A549 (cell line): ENCODE data around the gene RUNX1. TPM values are rescaled to one million over a fixed set of nuclear protein-coding genes. Genes with fewer than 3 reads are reported as not detected.

Experiments used
- ATAC-seq, 2 experiments: fragments of 200-7000 bp in 1 of 2; fragments of >200 bp in 1 of 2; cut with Nextera tagmentation in 1 of 2; cut with Tn5 transposase in 1 of 2; 3 replicates each; pipeline versions ENCODE4 v1.8.0 to v1.9.1; 2018 to 2020; ENCODE audit warnings: mild to moderate bottlenecking in 1 of 2, moderate library complexity in 1 of 2
- CTCF ChIA-PET: fragments of 300-600 bp; sonication (Branson Sonifier 250); formaldehyde crosslinking; extraction: SDS; loops from one replicate; lab custom pipeline; 2021; ENCODE audit warnings: antibody characterized with exemption, inconsistent platforms; lab: Yijun Ruan, JAX
- POLR2A ChIA-PET: fragments of 350-600 bp; formaldehyde crosslinking; extraction: SDS; loops from one replicate; lab custom pipeline; 2021; ENCODE audit warnings: antibody characterized with exemption, inconsistent platforms; lab: Yijun Ruan, JAX
- DNase-seq, 2 experiments: peaks; one replicate each; pipeline versions ENCODE4 v3.0.0 to v3.0.0-alpha.2; 2011 to 2016; ENCODE audit warnings: low read depth in 1 of 2, low spot score in 1 of 2
- FAIRE-seq: peaks from 2 replicates; lab custom pipeline; 2011; peaks lifted over from hg19 to GRCh38; lab: Jason Lieb, UNC
- H3K27ac ChIP-seq, 2 experiments: fragments of >200 bp; sonication (Bioruptor Twin); formaldehyde crosslinking; 3 replicates each; pipeline ENCODE4 v1.5.1; 2016 to 2017
- H3K4me1 ChIP-seq: fragments of >200 bp; sonication (Bioruptor Twin); formaldehyde crosslinking; 3 replicates; pipeline ENCODE4 v1.6.1; 2016
- H3K4me2 ChIP-seq: fragments of >200 bp; sonication (Bioruptor Twin); formaldehyde crosslinking; 3 replicates; pipeline ENCODE4 v1.6.1; 2016
- H3K4me3 ChIP-seq: fragments of >200 bp; sonication (Bioruptor Twin); formaldehyde crosslinking; 3 replicates; pipeline ENCODE4 v1.5.1; 2016
- H3K9me3 ChIP-seq: fragments of >200 bp; sonication (Bioruptor Twin); formaldehyde crosslinking; 3 replicates; pipeline ENCODE4 v1.6.1; 2016
- CBX2 ChIP-seq: fragments of 200-600 bp; sonication (generic); IDR thresholded peaks from 2 replicates; pipeline ENCODE4 v1.6.1; 2016; ENCODE audit warnings: low read depth, mild to moderate bottlenecking, borderline replicate concordance
- CHD2 ChIP-seq: fragments of 150-350 bp; IDR thresholded peaks from 2 replicates; pipeline ENCODE4 v1.6.1; 2014; ENCODE audit warnings: low read length; ENCODE audit not compliant: partially characterized antibody
- CHD4 ChIP-seq: fragments of 200-600 bp; sonication (generic); IDR thresholded peaks from 2 replicates; pipeline ENCODE4 v1.6.1; 2016; ENCODE audit warnings: antibody characterized with exemption, mild to moderate bottlenecking, borderline replicate concordance
- EP300 ChIP-seq, 2 experiments: fragments of >200 bp; sonication (Bioruptor Twin); formaldehyde crosslinking; IDR thresholded peaks; 2 replicates in 1 of 2; 3 replicates in 1 of 2; pipeline ENCODE4 v1.6.1; 2016 to 2017
- FOXS1 ChIP-seq: fragments of 250-450 bp; sonication (Bioruptor Pico); IDR thresholded peaks from 2 replicates; pipeline ENCODE4 v1.5.0; 2020; ENCODE audit warnings: mild to moderate bottlenecking, moderate library complexity
- GATA3 ChIP-seq: IDR thresholded peaks from 2 replicates; pipeline ENCODE4 v1.6.1; 2012; ENCODE audit warnings: borderline replicate concordance
- HEYL ChIP-seq: fragments of 250-450 bp; sonication (Bioruptor Pico); IDR thresholded peaks from 2 replicates; pipeline ENCODE4 v1.8.0; 2021; ENCODE audit warnings: mild to moderate bottlenecking, moderate library complexity
- JUN ChIP-seq, 2 experiments: fragments of >200 bp; sonication (Bioruptor Twin); formaldehyde crosslinking; IDR thresholded peaks; 2 replicates in 1 of 2; 3 replicates in 1 of 2; pipeline ENCODE4 v1.6.1; 2016 to 2017
- JUNB ChIP-seq: fragments of >200 bp; sonication (Bioruptor Twin); formaldehyde crosslinking; IDR thresholded peaks from 2 replicates; pipeline ENCODE4 v1.6.1; 2016
- RAD21 ChIP-seq, 2 experiments: fragments of >200 bp in 1 of 2; sonication (Bioruptor Twin) in 1 of 2; formaldehyde crosslinking in 1 of 2; IDR thresholded peaks in 1 of 2; conservative IDR thresholded peaks in 1 of 2; 2 replicates in 1 of 2; 3 replicates in 1 of 2; pipeline ENCODE4 v1.6.1; 2012 to 2018; ENCODE audit warnings: inconsistent platforms in 1 of 2
- RARB ChIP-seq: fragments of 250-450 bp; sonication (Bioruptor Pico); IDR thresholded peaks from 2 replicates; pipeline ENCODE4 v1.8.0; 2021; ENCODE audit warnings: mild to moderate bottlenecking, moderate library complexity
- RFX5 ChIP-seq: fragments of 450-650 bp; IDR thresholded peaks from 2 replicates; pipeline ENCODE4 v1.7.1; 2014; ENCODE audit warnings: antibody characterized with exemption, mild to moderate bottlenecking, moderate library complexity
- RNF2 ChIP-seq: fragments of 200-600 bp; sonication (generic); IDR thresholded peaks from 2 replicates; pipeline ENCODE4 v1.6.1; 2016; ENCODE audit warnings: low read depth, mild to moderate bottlenecking, antibody characterized with exemption, moderate library complexity, borderline replicate concordance
- SREBF2 ChIP-seq: fragments of 450-650 bp; IDR thresholded peaks from 2 replicates; pipeline ENCODE4 v1.6.1; 2014; ENCODE audit warnings: mild to moderate bottlenecking, moderate library complexity
- WGBS: methylation state at CpG from one replicate; pipeline ENCODE4 v1.1.6; 2017; ENCODE audit errors: missing lambda C conversion rate; 5-methylcytosine and 5-hydroxymethylcytosine counted together
- polyA plus RNA-seq, 4 experiments: library from polyadenylated mRNA; depleted of rRNA in 3 of 4; stranded (reverse); fragments of >200 nt; fragmentation: RNase III in 1 of 4; extraction: RNeasy Plus Mini Kit Qiagen cat#74134 plus additional on column Dnase treatment in 1 of 4; gene quantifications; 2 replicates in 3 of 4; 3 replicates in 1 of 4; pipeline ENCODE4 v1.2.3, GENCODE V29; 2011 to 2017
- TF ChIP-seq, protein P1 (sequence below): fragments of 150-350 bp; IDR thresholded peaks from 2 replicates; pipeline ENCODE4 v1.6.1; 2014; ENCODE audit warnings: low read depth, mild to moderate bottlenecking, low read length
- TF ChIP-seq, protein P2 (sequence below): fragments of >200 bp; sonication (Bioruptor Twin); formaldehyde crosslinking; IDR thresholded peaks from 3 replicates; pipeline ENCODE4 v1.5.1; 2016
- TF ChIP-seq, protein P3 (sequence below): fragments of 250-450 bp; sonication (Bioruptor Pico); IDR thresholded peaks from 2 replicates; pipeline ENCODE4 v1.5.0; 2020; ENCODE audit warnings: low read depth, mild to moderate bottlenecking, moderate library complexity
- TF ChIP-seq, protein P4 (sequence below): IDR thresholded peaks from 2 replicates; pipeline ENCODE4 v1.6.1; 2012
- TF ChIP-seq, protein P5 (sequence below): fragments of 250-450 bp; sonication (Bioruptor Pico); IDR thresholded peaks from 2 replicates; pipeline ENCODE4 v1.5.0; 2021; ENCODE audit warnings: mild to moderate bottlenecking, moderate library complexity, borderline replicate concordance
- TF ChIP-seq, protein P6 (sequence below): fragments of >200 bp; sonication (Bioruptor Twin); formaldehyde crosslinking; IDR thresholded peaks from 3 replicates; pipeline ENCODE4 v1.6.1; 2016

The RUNX1 gene
- polyA plus RNA-seq, 2 of the 4 experiments (the other 2 are of a cell fraction) = 5.5 TPM

DNA sequence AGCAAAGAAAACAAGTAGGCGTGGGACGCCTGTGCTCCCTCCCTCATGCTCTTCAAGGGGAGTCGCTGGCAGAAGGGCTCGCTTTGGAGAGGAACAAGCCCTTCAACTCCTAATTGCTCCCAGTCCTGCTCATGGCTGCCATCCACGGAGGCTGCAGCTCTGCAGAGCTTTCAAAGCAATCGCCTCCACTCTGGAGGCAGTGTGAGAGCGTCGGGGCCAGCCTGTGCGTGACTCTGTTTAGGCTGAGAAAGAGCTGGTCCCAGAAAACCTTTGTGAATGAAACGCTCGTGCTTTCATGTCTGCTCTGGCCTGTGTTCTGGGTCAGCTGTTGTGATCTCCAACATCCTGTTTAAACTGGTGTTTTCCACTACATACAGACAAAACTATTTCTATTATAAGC, 23.9 kb upstream of the RUNX1 start:
- H3K27ac ChIP-seq = no peak overlapping the region
- no peak for ATAC-seq
- no peak for DNase-seq
- no peak overlapping the region for H3K4me2 ChIP-seq
- no peak for FAIRE-seq
- TF ChIP-seq, protein P1, sequence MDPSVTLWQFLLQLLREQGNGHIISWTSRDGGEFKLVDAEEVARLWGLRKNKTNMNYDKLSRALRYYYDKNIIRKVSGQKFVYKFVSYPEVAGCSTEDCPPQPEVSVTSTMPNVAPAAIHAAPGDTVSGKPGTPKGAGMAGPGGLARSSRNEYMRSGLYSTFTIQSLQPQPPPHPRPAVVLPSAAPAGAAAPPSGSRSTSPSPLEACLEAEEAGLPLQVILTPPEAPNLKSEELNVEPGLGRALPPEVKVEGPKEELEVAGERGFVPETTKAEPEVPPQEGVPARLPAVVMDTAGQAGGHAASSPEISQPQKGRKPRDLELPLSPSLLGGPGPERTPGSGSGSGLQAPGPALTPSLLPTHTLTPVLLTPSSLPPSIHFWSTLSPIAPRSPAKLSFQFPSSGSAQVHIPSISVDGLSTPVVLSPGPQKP = no peak
- TF ChIP-seq FOXS1 (CRISPR knock-in tag) (no peak), RARB (no peak), EP300 (IDR thresholded peaks at IDR 0.05) (no peak), JUNB (no peak), RFX5 (no peak), HEYL (no peak), JUN (IDR thresholded peaks at IDR 0.05) (no peak), CHD2 (no peak), SREBF2 (no peak), CHD4 (no peak), CBX2 (no peak), GATA3 (no peak), RAD21 (conservative IDR thresholded peaks at IDR 0.05 in 1 of 2, IDR thresholded peaks at IDR 0.05 in 1 of 2) (no peak), RNF2 (no peak)
- TF ChIP-seq, protein P2, sequence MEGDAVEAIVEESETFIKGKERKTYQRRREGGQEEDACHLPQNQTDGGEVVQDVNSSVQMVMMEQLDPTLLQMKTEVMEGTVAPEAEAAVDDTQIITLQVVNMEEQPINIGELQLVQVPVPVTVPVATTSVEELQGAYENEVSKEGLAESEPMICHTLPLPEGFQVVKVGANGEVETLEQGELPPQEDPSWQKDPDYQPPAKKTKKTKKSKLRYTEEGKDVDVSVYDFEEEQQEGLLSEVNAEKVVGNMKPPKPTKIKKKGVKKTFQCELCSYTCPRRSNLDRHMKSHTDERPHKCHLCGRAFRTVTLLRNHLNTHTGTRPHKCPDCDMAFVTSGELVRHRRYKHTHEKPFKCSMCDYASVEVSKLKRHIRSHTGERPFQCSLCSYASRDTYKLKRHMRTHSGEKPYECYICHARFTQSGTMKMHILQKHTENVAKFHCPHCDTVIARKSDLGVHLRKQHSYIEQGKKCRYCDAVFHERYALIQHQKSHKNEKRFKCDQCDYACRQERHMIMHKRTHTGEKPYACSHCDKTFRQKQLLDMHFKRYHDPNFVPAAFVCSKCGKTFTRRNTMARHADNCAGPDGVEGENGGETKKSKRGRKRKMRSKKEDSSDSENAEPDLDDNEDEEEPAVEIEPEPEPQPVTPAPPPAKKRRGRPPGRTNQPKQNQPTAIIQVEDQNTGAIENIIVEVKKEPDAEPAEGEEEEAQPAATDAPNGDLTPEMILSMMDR = no peak
- TF ChIP-seq, protein P3, sequence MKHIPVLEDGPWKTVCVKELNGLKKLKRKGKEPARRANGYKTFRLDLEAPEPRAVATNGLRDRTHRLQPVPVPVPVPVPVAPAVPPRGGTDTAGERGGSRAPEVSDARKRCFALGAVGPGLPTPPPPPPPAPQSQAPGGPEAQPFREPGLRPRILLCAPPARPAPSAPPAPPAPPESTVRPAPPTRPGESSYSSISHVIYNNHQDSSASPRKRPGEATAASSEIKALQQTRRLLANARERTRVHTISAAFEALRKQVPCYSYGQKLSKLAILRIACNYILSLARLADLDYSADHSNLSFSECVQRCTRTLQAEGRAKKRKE (CRISPR knock-in tag) = no peak
- TF ChIP-seq, protein P4, sequence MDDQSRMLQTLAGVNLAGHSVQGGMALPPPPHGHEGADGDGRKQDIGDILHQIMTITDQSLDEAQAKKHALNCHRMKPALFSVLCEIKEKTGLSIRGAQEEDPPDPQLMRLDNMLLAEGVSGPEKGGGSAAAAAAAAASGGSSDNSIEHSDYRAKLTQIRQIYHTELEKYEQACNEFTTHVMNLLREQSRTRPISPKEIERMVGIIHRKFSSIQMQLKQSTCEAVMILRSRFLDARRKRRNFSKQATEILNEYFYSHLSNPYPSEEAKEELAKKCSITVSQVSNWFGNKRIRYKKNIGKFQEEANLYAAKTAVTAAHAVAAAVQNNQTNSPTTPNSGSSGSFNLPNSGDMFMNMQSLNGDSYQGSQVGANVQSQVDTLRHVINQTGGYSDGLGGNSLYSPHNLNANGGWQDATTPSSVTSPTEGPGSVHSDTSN = no peak
- TF ChIP-seq, protein P5, sequence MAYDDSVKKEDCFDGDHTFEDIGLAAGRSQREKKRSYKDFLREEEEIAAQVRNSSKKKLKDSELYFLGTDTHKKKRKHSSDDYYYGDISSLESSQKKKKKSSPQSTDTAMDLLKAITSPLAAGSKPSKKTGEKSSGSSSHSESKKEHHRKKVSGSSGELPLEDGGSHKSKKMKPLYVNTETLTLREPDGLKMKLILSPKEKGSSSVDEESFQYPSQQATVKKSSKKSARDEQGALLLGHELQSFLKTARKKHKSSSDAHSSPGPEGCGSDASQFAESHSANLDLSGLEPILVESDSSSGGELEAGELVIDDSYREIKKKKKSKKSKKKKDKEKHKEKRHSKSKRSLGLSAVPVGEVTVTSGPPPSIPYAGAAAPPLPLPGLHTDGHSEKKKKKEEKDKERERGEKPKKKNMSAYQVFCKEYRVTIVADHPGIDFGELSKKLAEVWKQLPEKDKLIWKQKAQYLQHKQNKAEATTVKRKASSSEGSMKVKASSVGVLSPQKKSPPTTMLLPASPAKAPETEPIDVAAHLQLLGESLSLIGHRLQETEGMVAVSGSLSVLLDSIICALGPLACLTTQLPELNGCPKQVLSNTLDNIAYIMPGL (CRISPR knock-in tag) = no peak
- TF ChIP-seq, protein P6, sequence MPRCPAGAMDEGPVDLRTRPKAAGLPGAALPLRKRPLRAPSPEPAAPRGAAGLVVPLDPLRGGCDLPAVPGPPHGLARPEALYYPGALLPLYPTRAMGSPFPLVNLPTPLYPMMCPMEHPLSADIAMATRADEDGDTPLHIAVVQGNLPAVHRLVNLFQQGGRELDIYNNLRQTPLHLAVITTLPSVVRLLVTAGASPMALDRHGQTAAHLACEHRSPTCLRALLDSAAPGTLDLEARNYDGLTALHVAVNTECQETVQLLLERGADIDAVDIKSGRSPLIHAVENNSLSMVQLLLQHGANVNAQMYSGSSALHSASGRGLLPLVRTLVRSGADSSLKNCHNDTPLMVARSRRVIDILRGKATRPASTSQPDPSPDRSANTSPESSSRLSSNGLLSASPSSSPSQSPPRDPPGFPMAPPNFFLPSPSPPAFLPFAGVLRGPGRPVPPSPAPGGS = no peak
- 68% methylated on average over 11 of the region's 11 CpGs for WGBS
- H3K4me3 ChIP-seq = no peak overlapping the region
- H3K9me3 ChIP-seq = no peaks in the 10 kb centered on the region
- H3K4me1 ChIP-seq = no peaks in the 10 kb centered on the region
- POLR2A ChIA-PET = no interaction called here
- CTCF ChIA-PET = interaction anchor here (1.5 kb wide), 1 partner anchor 21 kb away, joined by 5 read pairs; no protein-coding TSS in a partner anchor
